Stimulated activated CD4-positive, alpha-beta T cell treated with anti-CD3 and anti-CD28 coated beads, Interleukin-4, amount 100 ng/mL, for 1 hour (primary cell): ENCODE data around the gene CNRIP1.
"Not testable (repeated sequence)": the region's sequence is repeated elsewhere in the genome, so short reads cannot be mapped to it uniquely, and the experiment has no call there.

Experiments used
- DNase-seq: peaks from one replicate; pipeline ENCODE4 v3.0.0-alpha.2; 2020

CNRIP1 gene

GRCh38 chr2:68340226-68341061 is 20.7 kb upstream of the CNRIP1 start:
- no peak for DNase-seq

- no peak for DNase-seq
Observed at GRCh38 chr2:68336192-68336591, 16.4 kb upstream of the CNRIP1 start.

GRCh38 chr2:68333931-68334330 is 14.2 kb upstream of the CNRIP1 start:
- no peak for DNase-seq

- no peak for DNase-seq
Observed at GRCh38 chr2:68333009-68333408, 13.3 kb upstream of the CNRIP1 start.

GRCh38 chr2:68330691-68331090 is 10.9 kb upstream of the CNRIP1 start:
- DNase-seq, result no peak

- DNase-seq, result no peak
Observed at GRCh38 chr2:68328901-68329300, 9.2 kb upstream of the CNRIP1 start.

- no peak for DNase-seq
Observed at GRCh38 chr2:68325056-68325455, 5.3 kb upstream of the CNRIP1 start.

GRCh38 chr2:68320118-68320641 is 431 bp upstream of the CNRIP1 start:
- no peak for DNase-seq

- no peak for DNase-seq
Observed at GRCh38 chr2:68318914-68319397, 793 bp downstream of the CNRIP1 start.

- no peak for DNase-seq
Observed at GRCh38 chr2:68317971-68318913, 1.5 kb downstream of the CNRIP1 start.

GRCh38 chr2:68316111-68316510 is 3.6 kb downstream of the CNRIP1 start:
- DNase-seq, result no peak

- DNase-seq, result no peak
Observed at GRCh38 chr2:68311033-68311432, 8.7 kb downstream of the CNRIP1 start.

GRCh38 chr2:68309426-68309825 is 10.3 kb downstream of the CNRIP1 start:
- no peak for DNase-seq

GRCh38 chr2:68303902-68304272 is 15.9 kb downstream of the CNRIP1 start:
- not testable (repeated sequence) for DNase-seq

- no peak for DNase-seq
Observed at GRCh38 chr2:68303033-68303901, 16.5 kb downstream of the CNRIP1 start.

GRCh38 chr2:68302281-68302875 is 17.4 kb downstream of the CNRIP1 start:
- no peak for DNase-seq

- DNase-seq, result no peak
Observed at GRCh38 chr2:68295516-68295915, 24.2 kb downstream of the CNRIP1 start.

- DNase-seq, result no peak
Observed at GRCh38 chr2:68294913-68295312, 24.8 kb downstream of the CNRIP1 start.

- DNase-seq, result no peak
Observed at GRCh38 chr2:68294187-68294586, 25.6 kb downstream of the CNRIP1 start.

GRCh38 chr2:68293755-68294154 is 26.0 kb downstream of the CNRIP1 start:
- DNase-seq, result no peak

- DNase-seq, result no peak
Observed at GRCh38 chr2:68293024-68293423, 26.7 kb downstream of the CNRIP1 start.

GRCh38 chr2:68292108-68292710 is 27.5 kb downstream of the CNRIP1 start:
- DNase-seq, result no peak
